ENCODE results near the gene IL36A.

The IL36A gene

GRCh38 chr2:112967023-112967422 lies 38.2 kb upstream of the IL36A start:
- TF ChIP-seq CTCF (conservative IDR thresholded peaks at IDR 0.05; ENCODE audit: low read length) = no peak
- no peak overlapping the region for H3K4me3 ChIP-seq (ENCODE audit: low read length)
- DNase-seq (ENCODE audit: low read depth) = no peak

- no peak for TF ChIP-seq CTCF (conservative IDR thresholded peaks at IDR 0.05; ENCODE audit: low read length)
- DNase-seq (ENCODE audit: low read depth) = no peak
- H3K4me3 ChIP-seq (ENCODE audit: low read length) = no peak overlapping the region
Measured at GRCh38 chr2:112972423-112973086, 32.7 kb upstream of the IL36A start.

GRCh38 chr2:112973156-112973555 lies 32.1 kb upstream of the IL36A start:
- no peak overlapping the region for H3K4me3 ChIP-seq (ENCODE audit: low read length)
- no peak for TF ChIP-seq CTCF (conservative IDR thresholded peaks at IDR 0.05; ENCODE audit: low read length)
- no peak for DNase-seq (ENCODE audit: low read depth)

- DNase-seq (ENCODE audit: low read depth) = no peak
- H3K4me3 ChIP-seq (ENCODE audit: low read length) = no peak within 1 kb of the TSS
- no peak for TF ChIP-seq CTCF (conservative IDR thresholded peaks at IDR 0.05; ENCODE audit: low read length)
Measured at GRCh38 chr2:112977559-112978056, 27.7 kb upstream of the IL36A start, which contains the start of gene IL36G. Gene IL36G, plus strand, starts transcription at chr2:112978006. Its CDS starts 633 bp downstream, at chr2:112978639.

- no peak for TF ChIP-seq CTCF (conservative IDR thresholded peaks at IDR 0.05; ENCODE audit: low read length)
- DNase-seq (ENCODE audit: low read depth) = no peak
- H3K4me3 ChIP-seq (ENCODE audit: low read length) = no peak overlapping the region
Measured at GRCh38 chr2:112979731-112980130, 25.5 kb upstream of the IL36A start.

- DNase-seq (ENCODE audit: low read depth) = no peak
- H3K4me3 ChIP-seq (ENCODE audit: low read length) = no peak overlapping the region
- TF ChIP-seq CTCF (conservative IDR thresholded peaks at IDR 0.05; ENCODE audit: low read length) = no peak
Measured at GRCh38 chr2:112980537-112980936, 24.7 kb upstream of the IL36A start.

GRCh38 chr2:112985090-112985489 lies 20.2 kb upstream of the IL36A start:
- no peak overlapping the region for H3K4me3 ChIP-seq (ENCODE audit: low read length)
- DNase-seq (ENCODE audit: low read depth) = no peak
- no peak for TF ChIP-seq CTCF (conservative IDR thresholded peaks at IDR 0.05; ENCODE audit: low read length)

Measured in AG10803 (cell line).